ENCODE results near the gene VPS35. TPM values are rescaled to one million over a fixed set of nuclear protein-coding genes. Genes with fewer than 3 reads are reported as not detected.

VPS35 gene
- 10 to 100 TPM; 61.6 to 84.9 TPM for total RNA-seq

GRCh38 chr16:46688654-46689364 lies at the start of gene VPS35:
Gene VPS35, minus strand, starts transcription at chr16:46689178. Its CDS starts 45 bp downstream, at chr16:46689133.
- ATAC-seq = peak; percentile 96 to 97
- H3K4me3 Mint-ChIP-seq = no peak within 1 kb of the TSS
- H3K9me3 Mint-ChIP-seq = no peaks in the 10 kb centered on the region
- H3K27ac Mint-ChIP-seq = no peak within 1 kb of the TSS
- H3K36me3 Mint-ChIP-seq = peaks cover 8% of the 10 kb centered on the region
- H3K4me1 Mint-ChIP-seq (ENCODE audit: low read depth in 2 of 2) = peaks cover 16 to 37% of the 10 kb centered on the region in 2 donors
- no peaks in the 10 kb centered on the region for H3K27me3 Mint-ChIP-seq
- DNase-seq (ENCODE audit: low spot score) = peak; percentile 99

- Mint-ChIP-seq H3K27me3 (no peaks in the 10 kb centered on the region), H3K27ac (no peak overlapping the region), H3K36me3 (no peaks in the 10 kb centered on the region), H3K4me3 (no peak overlapping the region), H3K4me1 (ENCODE audit: low read depth in 2 of 2) (no peaks in the 10 kb centered on the region), H3K9me3 (no peaks in the 10 kb centered on the region)
- no peak for DNase-seq (ENCODE audit: low spot score)
- ATAC-seq = no peak
Measured at GRCh38 chr16:46737621-46738214, 48.7 kb upstream of the VPS35 start.

- H3K27me3 Mint-ChIP-seq = no peaks in the 10 kb centered on the region
- H3K4me3 Mint-ChIP-seq = no peak overlapping the region
- H3K4me1 Mint-ChIP-seq (ENCODE audit: low read depth in 2 of 2) = no peaks in the 10 kb centered on the region
- no peak for DNase-seq (ENCODE audit: low spot score)
- no peak overlapping the region for H3K27ac Mint-ChIP-seq
- ATAC-seq = no peak
- H3K36me3 Mint-ChIP-seq = no peaks in the 10 kb centered on the region
- no peaks in the 10 kb centered on the region for H3K9me3 Mint-ChIP-seq
Measured at GRCh38 chr16:46736695-46737094, 47.7 kb upstream of the VPS35 start.

GRCh38 chr16:46733319-46733830 lies 44.4 kb upstream of the VPS35 start:
- no peak for ATAC-seq
- Mint-ChIP-seq H3K4me1 (ENCODE audit: low read depth in 2 of 2) (no peaks in the 10 kb centered on the region), H3K36me3 (no peaks in the 10 kb centered on the region), H3K4me3 (no peak overlapping the region), H3K9me3 (no peaks in the 10 kb centered on the region), H3K27ac (no peak overlapping the region), H3K27me3 (no peaks in the 10 kb centered on the region)
- no peak for DNase-seq (ENCODE audit: low spot score)

GRCh38 chr16:46732561-46732960 lies 43.6 kb upstream of the VPS35 start:
- Mint-ChIP-seq H3K4me3 (no peak overlapping the region), H3K36me3 (no peaks in the 10 kb centered on the region), H3K27me3 (no peaks in the 10 kb centered on the region), H3K27ac (no peak overlapping the region), H3K9me3 (no peaks in the 10 kb centered on the region), H3K4me1 (ENCODE audit: low read depth in 2 of 2) (no peaks in the 10 kb centered on the region)
- DNase-seq (ENCODE audit: low spot score) = no peak
- no peak for ATAC-seq

GRCh38 chr16:46731691-46732555 lies 42.9 kb upstream of the VPS35 start:
- no peak overlapping the region for H3K27ac Mint-ChIP-seq
- no peaks in the 10 kb centered on the region for H3K9me3 Mint-ChIP-seq
- H3K4me1 Mint-ChIP-seq (ENCODE audit: low read depth in 2 of 2) = no peaks in the 10 kb centered on the region
- no peak for DNase-seq (ENCODE audit: low spot score)
- no peak overlapping the region for H3K4me3 Mint-ChIP-seq
- no peaks in the 10 kb centered on the region for H3K36me3 Mint-ChIP-seq
- H3K27me3 Mint-ChIP-seq = no peaks in the 10 kb centered on the region
- peak in 1 of 2 donors; percentile 7 for ATAC-seq

- no peak for DNase-seq (ENCODE audit: low spot score)
- no peak for ATAC-seq
- peaks cover 0 to 7% of the 10 kb centered on the region in 2 donors for H3K27me3 Mint-ChIP-seq
- H3K4me3 Mint-ChIP-seq = no peak overlapping the region
- H3K36me3 Mint-ChIP-seq = peaks cover 2% of the 10 kb centered on the region
- H3K27ac Mint-ChIP-seq = no peak overlapping the region
- no peaks in the 10 kb centered on the region for H3K9me3 Mint-ChIP-seq
- no peaks in the 10 kb centered on the region for H3K4me1 Mint-ChIP-seq (ENCODE audit: low read depth in 2 of 2)
Measured at GRCh38 chr16:46730801-46731690, 42.1 kb upstream of the VPS35 start.

GRCh38 chr16:46730126-46730525 lies 41.1 kb upstream of the VPS35 start:
- H3K36me3 Mint-ChIP-seq = peaks cover 7% of the 10 kb centered on the region
- no peak for DNase-seq (ENCODE audit: low spot score)
- H3K4me1 Mint-ChIP-seq (ENCODE audit: low read depth in 2 of 2) = no peaks in the 10 kb centered on the region
- H3K27me3 Mint-ChIP-seq = peaks cover 0 to 14% of the 10 kb centered on the region in 2 donors
- no peak overlapping the region for H3K27ac Mint-ChIP-seq
- ATAC-seq = no peak
- H3K9me3 Mint-ChIP-seq = no peaks in the 10 kb centered on the region
- no peak overlapping the region for H3K4me3 Mint-ChIP-seq

- H3K4me1 Mint-ChIP-seq (ENCODE audit: low read depth in 2 of 2) = no peaks in the 10 kb centered on the region
- peaks cover 7% of the 10 kb centered on the region for H3K36me3 Mint-ChIP-seq
- no peak overlapping the region for H3K4me3 Mint-ChIP-seq
- ATAC-seq (no peak), DNase-seq (ENCODE audit: low spot score) (no peak)
- H3K27ac Mint-ChIP-seq = no peak overlapping the region
- no peaks in the 10 kb centered on the region for H3K9me3 Mint-ChIP-seq
- peaks cover 0 to 14% of the 10 kb centered on the region in 2 donors for H3K27me3 Mint-ChIP-seq
Measured at GRCh38 chr16:46729326-46729995, 40.5 kb upstream of the VPS35 start.

- Mint-ChIP-seq H3K4me1 (ENCODE audit: low read depth in 2 of 2) (no peaks in the 10 kb centered on the region), H3K27me3 (peaks cover 0 to 14% of the 10 kb centered on the region in 2 donors), H3K9me3 (no peaks in the 10 kb centered on the region), H3K4me3 (no peak overlapping the region), H3K27ac (no peak overlapping the region), H3K36me3 (peaks cover 7% of the 10 kb centered on the region)
- ATAC-seq = no peak
- no peak for DNase-seq (ENCODE audit: low spot score)
Measured at GRCh38 chr16:46728806-46729205, 39.8 kb upstream of the VPS35 start.

GRCh38 chr16:46727630-46728029 lies 38.7 kb upstream of the VPS35 start:
- Mint-ChIP-seq H3K4me1 (ENCODE audit: low read depth in 2 of 2) (no peaks in the 10 kb centered on the region), H3K36me3 (peaks cover 7% of the 10 kb centered on the region), H3K27ac (no peak overlapping the region), H3K9me3 (no peaks in the 10 kb centered on the region), H3K27me3 (peaks cover 0 to 14% of the 10 kb centered on the region in 2 donors), H3K4me3 (no peak overlapping the region)
- ATAC-seq (no peak), DNase-seq (ENCODE audit: low spot score) (no peak)

- Mint-ChIP-seq H3K9me3 (no peaks in the 10 kb centered on the region), H3K4me3 (no peak overlapping the region), H3K4me1 (ENCODE audit: low read depth in 2 of 2) (no peaks in the 10 kb centered on the region), H3K36me3 (peaks cover 7% of the 10 kb centered on the region), H3K27me3 (peaks cover 0 to 14% of the 10 kb centered on the region in 2 donors), H3K27ac (no peak overlapping the region)
- DNase-seq (ENCODE audit: low spot score) = no peak
- peak in 1 of 2 donors; percentile 24 for ATAC-seq
Measured at GRCh38 chr16:46727184-46727583, 38.2 kb upstream of the VPS35 start.

GRCh38 chr16:46721885-46722284 lies 32.9 kb upstream of the VPS35 start:
- no peak overlapping the region for H3K4me3 Mint-ChIP-seq
- no peak overlapping the region for H3K27ac Mint-ChIP-seq
- H3K36me3 Mint-ChIP-seq = peaks cover 7% of the 10 kb centered on the region
- H3K4me1 Mint-ChIP-seq (ENCODE audit: low read depth in 2 of 2) = no peaks in the 10 kb centered on the region
- no peaks in the 10 kb centered on the region for H3K9me3 Mint-ChIP-seq
- ATAC-seq (no peak), DNase-seq (ENCODE audit: low spot score) (no peak)
- peaks cover 0 to 14% of the 10 kb centered on the region in 2 donors for H3K27me3 Mint-ChIP-seq
